H1 (cell line): ENCODE measurements around the gene AGAP1. TPM values are rescaled to one million over a fixed set of nuclear protein-coding genes. Genes with fewer than 3 reads are reported as not detected.

Experiments used
- CTCF ChIA-PET: fragments of 300-600 bp; sonication (Branson Sonifier 250); formaldehyde crosslinking; loops from one replicate; lab custom pipeline; 2021; ENCODE audit not compliant: partially characterized antibody; lab: Charles Lee
- POLR2A ChIA-PET: fragments of 300-600 bp; sonication (Branson Sonifier 250); formaldehyde crosslinking; loops from one replicate; lab custom pipeline; 2021; ENCODE audit warnings: inconsistent platforms; ENCODE audit not compliant: partially characterized antibody; lab: Charles Lee
- DNase-seq, 2 experiments: peaks; one replicate each; pipeline versions ENCODE4 v3.0.0 to v3.0.0-alpha.2; 2010 to 2022; ENCODE audit warnings: low spot score in 2 of 2, low read depth in 1 of 2, mixed read lengths in 1 of 2
- FAIRE-seq: peaks from 2 replicates; lab custom pipeline; 2011; peaks lifted over from hg19 to GRCh38; lab: Jason Lieb, UNC
- H2AFZ ChIP-seq: 2 replicates; pipeline ENCODE4 v1.8.1; 2012; ENCODE audit warnings: low read length, inconsistent platforms
- H2AK5ac ChIP-seq: 2 replicates; pipeline ENCODE4 v1.6.1; 2013; ENCODE audit warnings: low read depth, low read length
- H2BK120ac ChIP-seq: replicated peaks from 2 replicates; pipeline ENCODE3; 2013; ENCODE audit warnings: low read depth, low read length, inconsistent platforms
- H2BK12ac ChIP-seq: 2 replicates; pipeline ENCODE4 v1.6.1; 2013; ENCODE audit warnings: low read depth, low read length
- H2BK15ac ChIP-seq: 2 replicates; pipeline ENCODE4 v1.6.1; 2013; ENCODE audit warnings: low read length
- H2BK20ac ChIP-seq: 2 replicates; pipeline ENCODE4 v1.6.1; 2013; ENCODE audit warnings: low read length
- H2BK5ac ChIP-seq: 2 replicates; pipeline ENCODE4 v1.6.1; 2013; ENCODE audit warnings: low read depth, low read length
- H3K14ac ChIP-seq: 2 replicates; pipeline ENCODE4 v1.6.1; 2013; ENCODE audit warnings: inconsistent platforms; ENCODE audit not compliant: insufficient read length
- H3K18ac ChIP-seq: 2 replicates; pipeline ENCODE4 v1.6.1; 2013; ENCODE audit warnings: low read length; ENCODE audit errors: extremely low read depth
- H3K23ac ChIP-seq: 2 replicates; pipeline ENCODE4 v1.6.1; 2013; ENCODE audit warnings: inconsistent platforms; ENCODE audit not compliant: insufficient read length
- H3K23me2 ChIP-seq: 2 replicates; pipeline ENCODE4 v1.6.1; 2013; ENCODE audit warnings: low read depth, low read length
- H3K27ac ChIP-seq: 2 replicates; pipeline ENCODE4 v1.6.1; 2011; ENCODE audit warnings: low read depth, low read length, inconsistent platforms
- H3K27me3 ChIP-seq, 4 experiments: replicated peaks in 1 of 4; 1 replicate in 1 of 4; 2 replicates in 3 of 4; pipeline versions ENCODE4 v1.6.1 to v1.8.1; 2011 to 2013; ENCODE audit warnings: low read length in 3 of 4, mild to moderate bottlenecking in 3 of 4, inconsistent platforms in 2 of 4, mixed read lengths in 2 of 4, moderate library complexity in 1 of 4; ENCODE audit not compliant: control insufficient read depth in 3 of 4, insufficient read depth in 3 of 4; ENCODE audit errors: extremely low read depth in 1 of 4
- H3K36me3 ChIP-seq, 4 experiments: 2 replicates each; pipeline versions ENCODE4 v1.6.1 to v1.8.1; 2011 to 2013; ENCODE audit warnings: mild to moderate bottlenecking in 4 of 4, low read length in 3 of 4, moderate library complexity in 2 of 4, control low read depth in 1 of 4, inconsistent platforms in 1 of 4; ENCODE audit not compliant: insufficient read depth in 4 of 4, control insufficient read depth in 2 of 4
- H3K4ac ChIP-seq: replicated peaks from 2 replicates; pipeline ENCODE3; 2013; ENCODE audit warnings: low read length, low read depth, mixed read lengths, inconsistent platforms; ENCODE audit not compliant: insufficient read length
- H3K4me1 ChIP-seq, 4 experiments: replicated peaks in 1 of 4; 1 replicate in 1 of 4; 2 replicates in 3 of 4; pipeline versions ENCODE4 v1.6.1 to v1.8.1; 2011 to 2013; ENCODE audit warnings: low read length in 3 of 4, inconsistent platforms in 2 of 4, mixed read lengths in 1 of 4; ENCODE audit not compliant: insufficient read depth in 4 of 4, control insufficient read depth in 3 of 4
- H3K4me2 ChIP-seq, 2 experiments: 2 replicates each; pipeline versions ENCODE4 v1.6.1 to v1.8.1; 2011 to 2013; ENCODE audit warnings: low read depth in 2 of 2, low read length in 2 of 2, control low read depth in 1 of 2, inconsistent platforms in 1 of 2, mild to moderate bottlenecking in 1 of 2; ENCODE audit not compliant: insufficient read depth in 1 of 2
- H3K4me3 ChIP-seq, 4 experiments: fragments of 200-600, 300-600 bp in 1 of 4; sonication (generic), shearing (Covaris generic), sonication (Bioruptor Twin) in 1 of 4; 2 replicates each; pipeline versions ENCODE4 v1.5.1 to v1.8.1; 2011 to 2016; ENCODE audit warnings: low read length in 4 of 4, low read depth in 3 of 4, control low read depth in 2 of 4, inconsistent platforms in 2 of 4, mild to moderate bottlenecking in 2 of 4, mixed read lengths in 1 of 4, moderate library complexity in 1 of 4; ENCODE audit not compliant: insufficient read depth in 2 of 4; ENCODE audit errors: extremely low read depth in 1 of 4
- H3K56ac ChIP-seq: replicated peaks from 2 replicates; pipeline ENCODE3; 2013; ENCODE audit warnings: low read depth, mild to moderate bottlenecking, mixed read lengths, low read length, inconsistent platforms; ENCODE audit not compliant: insufficient read length
- H3K79me1 ChIP-seq: 2 replicates; pipeline ENCODE4 v1.6.1; 2013; ENCODE audit warnings: low read depth, low read length, control low read depth
- H3K79me2 ChIP-seq, 2 experiments: 2 replicates each; pipeline versions ENCODE4 v1.6.1 to v1.8.1; 2012 to 2013; ENCODE audit warnings: low read length in 2 of 2, mild to moderate bottlenecking in 2 of 2, inconsistent platforms in 1 of 2; ENCODE audit not compliant: insufficient read depth in 2 of 2, control insufficient read depth in 1 of 2
- H3K9ac ChIP-seq, 4 experiments: replicated peaks in 1 of 4; 1 replicate in 1 of 4; 2 replicates in 3 of 4; pipeline versions ENCODE4 v1.6.1 to v1.8.1; 2011 to 2013; ENCODE audit warnings: low read depth in 3 of 4, low read length in 3 of 4, control low read depth in 2 of 4, mild to moderate bottlenecking in 2 of 4, moderate library complexity in 2 of 4, inconsistent platforms in 1 of 4; ENCODE audit errors: extremely low read depth in 1 of 4
- H3K9me3 ChIP-seq, 2 experiments: 2 replicates each; pipeline versions ENCODE4 v1.6.1 to v1.8.1; 2012 to 2013; ENCODE audit warnings: mild to moderate bottlenecking in 2 of 2, moderate library complexity in 2 of 2, control low read depth in 1 of 2, inconsistent platforms in 1 of 2, low read depth in 1 of 2, low read length in 1 of 2, mixed read lengths in 1 of 2; ENCODE audit not compliant: insufficient read depth in 2 of 2
- H4K20me1 ChIP-seq, 2 experiments: replicated peaks in 1 of 2; 2 replicates each; pipeline versions ENCODE3 to v1.8.1; 2011 to 2013; ENCODE audit warnings: inconsistent platforms in 2 of 2, low read length in 2 of 2, mild to moderate bottlenecking in 1 of 2; ENCODE audit not compliant: insufficient read depth in 2 of 2, control insufficient read depth in 1 of 2
- H4K5ac ChIP-seq: 2 replicates; pipeline ENCODE4 v1.6.1; 2013; ENCODE audit warnings: low read length, low read depth, mixed read lengths, inconsistent platforms; ENCODE audit not compliant: insufficient read length
- H4K8ac ChIP-seq: 2 replicates; pipeline ENCODE4 v1.8.0; 2013; ENCODE audit warnings: mild to moderate bottlenecking, moderate library complexity, low read length, inconsistent platforms; ENCODE audit not compliant: insufficient read depth; ENCODE audit errors: extremely low read depth
- H4K91ac ChIP-seq: replicated peaks from 2 replicates; pipeline ENCODE3; 2013; ENCODE audit warnings: low read length, mixed read lengths, inconsistent platforms; ENCODE audit not compliant: insufficient read length
- WGBS, 2 experiments: shearing (Covaris generic) in 1 of 2; methylation state at CpG; one replicate each; pipeline versions ENCODE4 v1.1.6 to v1.1.7; 2013 to 2015; ENCODE audit warnings: low lambda C conversion rate in 2 of 2, mixed read lengths in 2 of 2, inconsistent platforms in 1 of 2, low coverage in 1 of 2, missing lambda C conversion rate in 1 of 2; ENCODE audit not compliant: insufficient replicate concordance in 2 of 2, insufficient coverage in 1 of 2, insufficient read length in 1 of 2; ENCODE audit errors: extremely low coverage in 1 of 2, missing lambda C conversion rate in 1 of 2; 5-methylcytosine and 5-hydroxymethylcytosine counted together
- polyA plus RNA-seq, 7 experiments: library from polyadenylated mRNA; depleted of rRNA in 3 of 7; stranded (reverse) in 5 of 7; unstranded in 2 of 7; fragments of >200 nt in 5 of 7; fragments of 200-250 nt in 2 of 7; gene quantifications; 1 replicate in 5 of 7; 2 replicates in 1 of 7; 4 replicates in 1 of 7; pipeline versions ENCODE4 v1.2.1 to v1.2.3, GENCODE V29; 2011 to 2013; ENCODE audit warnings: missing spikeins in 2 of 7, mixed read lengths in 2 of 7
- total RNA-seq: library from RNA; stranded (reverse); fragmentation: NEBNext Ultra II Directional; extraction: Animal tissue kit (Norgen Biotek cat#: 25700); gene quantifications from 2 replicates; pipeline ENCODE4 v1.2.1, GENCODE V29; 2021
- TF ChIP-seq, protein P1 (sequence below): IDR thresholded peaks from 2 replicates; pipeline ENCODE4 v1.6.1; 2011; ENCODE audit warnings: low read length, improper control_type of control experiment

AGAP1 gene
- total and polyA plus RNA-seq, 2 of the 8 experiments (the other 6 are each of a cell fraction or from before 2014, with no cell fraction given) = 18.1 to 39.4 TPM

DNA sequence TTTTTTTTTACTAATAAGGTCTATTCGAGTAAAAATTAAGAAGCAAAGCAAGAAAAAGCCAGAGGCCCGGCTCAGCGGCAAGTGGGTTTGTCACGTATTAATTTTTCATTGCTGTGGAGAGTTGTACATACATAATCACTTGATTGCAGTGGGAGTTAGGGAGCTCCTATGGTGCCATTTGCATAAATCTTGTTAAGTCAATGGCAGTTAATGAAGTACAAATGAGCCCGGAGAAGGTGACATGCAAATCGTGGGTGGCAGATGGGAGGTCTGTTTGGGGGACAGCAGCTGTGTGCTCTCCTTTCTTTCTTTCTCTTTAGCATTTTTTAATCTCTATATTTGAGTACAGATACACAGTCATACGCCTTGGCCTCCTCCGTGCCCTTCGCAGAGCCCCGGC is 317.0 kb downstream of the AGAP1 start:
- no peak overlapping the region for H3K4me3 ChIP-seq
- no peaks in the 10 kb centered on the region for H3K27me3 ChIP-seq
- H3K79me1 ChIP-seq = no peaks in the 10 kb centered on the region; the same call in 1 of the 2 replicates
- no peak overlapping the region for H4K91ac ChIP-seq
- 87% methylated on average over 10 of the region's 10 CpGs; no CpG with 5 or more reads in 1 of the 2 experiments for WGBS, 2 experiments
- H2BK5ac ChIP-seq = no peak overlapping the region
- FAIRE-seq (no peak), DNase-seq (no peak)
- H4K20me1 ChIP-seq = peaks cover 4 to 8% of the 10 kb centered on the region in 2 experiments
- H3K9me3 ChIP-seq = no peaks in the 10 kb centered on the region
- no peaks in the 10 kb centered on the region for H3K23me2 ChIP-seq
- no peak overlapping the region for H3K18ac ChIP-seq
- H2BK12ac ChIP-seq = no peak overlapping the region
- H3K4ac ChIP-seq = no peak overlapping the region
- POLR2A ChIA-PET = no interaction called here
- no peak overlapping the region for H2BK20ac ChIP-seq
- CTCF ChIA-PET = interaction anchor here (0.7 to 0.8 kb wide), 2 partner anchors 17 to 1104 kb away, joined by 3 to 4 read pairs; no protein-coding TSS in a partner anchor
- H2BK120ac ChIP-seq = no peak overlapping the region
- H3K79me2 ChIP-seq = no peaks in the 10 kb centered on the region
- H3K4me1 ChIP-seq = peaks cover 6 to 17% (median 14%) of the 10 kb centered on the region in 4 experiments; a peak in 4 of 7 replicates
- no peak overlapping the region for H4K5ac ChIP-seq
- no peak overlapping the region for H3K23ac ChIP-seq
- H3K36me3 ChIP-seq = peaks cover 0 to 8% (median 2%) of the 10 kb centered on the region in 4 experiments; a peak in 2 of 8 replicates
- H3K4me2 ChIP-seq = no peak overlapping the region
- no peak overlapping the region for H2AFZ ChIP-seq
- no peak overlapping the region for H2BK15ac ChIP-seq
- no peak overlapping the region for H3K14ac ChIP-seq
- H2AK5ac ChIP-seq = no peak overlapping the region
- no peak overlapping the region for H3K9ac ChIP-seq
- H4K8ac ChIP-seq = no peak overlapping the region
- TF ChIP-seq, protein P1, sequence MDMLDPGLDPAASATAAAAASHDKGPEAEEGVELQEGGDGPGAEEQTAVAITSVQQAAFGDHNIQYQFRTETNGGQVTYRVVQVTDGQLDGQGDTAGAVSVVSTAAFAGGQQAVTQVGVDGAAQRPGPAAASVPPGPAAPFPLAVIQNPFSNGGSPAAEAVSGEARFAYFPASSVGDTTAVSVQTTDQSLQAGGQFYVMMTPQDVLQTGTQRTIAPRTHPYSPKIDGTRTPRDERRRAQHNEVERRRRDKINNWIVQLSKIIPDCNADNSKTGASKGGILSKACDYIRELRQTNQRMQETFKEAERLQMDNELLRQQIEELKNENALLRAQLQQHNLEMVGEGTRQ = no peak
- no peak overlapping the region for H3K56ac ChIP-seq
- no peak overlapping the region for H3K27ac ChIP-seq
